ENCODE results near the gene RHEB. TPM values are rescaled to one million over a fixed set of nuclear protein-coding genes. Genes with fewer than 3 reads are reported as not detected.
A peak's percentile ranks its signal among the peaks of the same experiment; 100 is the strongest.
"Not testable (repeated sequence)": the region's sequence is repeated elsewhere in the genome, so short reads cannot be mapped to it uniquely, and the experiment has no call there.

The RHEB gene
- polyA plus RNA-seq, 3 donors from 2014 or later = 61.2 to 70.2 (median 61.8) TPM

DNA sequence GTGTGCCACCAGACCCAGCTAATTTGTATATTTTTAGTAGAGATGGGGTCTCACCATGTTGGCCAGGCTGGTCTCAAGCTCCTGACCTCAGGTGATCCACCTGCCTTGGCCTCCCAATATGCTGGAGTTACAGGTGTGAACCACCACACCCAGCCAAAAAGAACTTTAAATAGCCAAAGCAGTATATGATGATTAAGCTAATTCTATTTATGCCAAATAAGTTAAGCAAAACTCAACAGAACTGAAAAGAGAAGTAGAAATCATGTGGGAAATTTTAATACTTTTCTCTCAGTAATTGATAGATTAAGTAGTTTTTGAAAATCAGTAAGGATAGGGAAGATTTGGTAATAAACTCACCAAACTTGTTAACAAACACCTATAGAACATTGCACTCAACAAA, 24.5 kb upstream of the RHEB start:
- Mint-ChIP-seq H3K4me1 (no peaks in the 10 kb centered on the region), H3K27me3 (ENCODE audit: low read depth in 3 of 3) (peaks cover 5 to 7% (median 6%) of the 10 kb centered on the region in 3 donors)

DNA sequence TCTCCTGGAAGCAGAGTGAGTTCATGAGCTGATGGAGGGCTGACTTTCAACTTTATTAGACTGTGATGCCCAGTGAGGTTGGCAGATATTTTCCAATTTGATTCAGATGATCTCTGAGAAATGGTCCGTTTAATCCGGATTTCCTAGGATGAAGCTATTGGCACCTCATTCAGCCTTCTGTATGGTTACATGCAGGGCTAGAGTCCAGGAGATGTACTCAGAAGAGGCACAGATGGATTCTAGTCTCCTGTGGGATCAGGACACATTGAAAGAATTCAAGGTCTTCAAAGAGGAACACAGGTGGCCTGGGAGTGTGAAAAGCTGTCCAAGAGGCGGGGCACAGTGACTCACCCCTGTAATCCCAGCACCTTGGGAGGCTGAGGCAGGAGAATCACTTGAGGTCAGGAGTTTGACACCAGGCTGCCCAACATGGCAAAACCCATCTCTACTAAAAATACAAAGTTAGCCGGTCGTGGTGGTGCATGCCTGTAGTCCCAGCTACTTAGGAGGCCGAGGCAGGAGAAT, 23.0 kb upstream of the RHEB start:
- Mint-ChIP-seq H3K4me1 (peaks cover 2 to 6% of the 10 kb centered on the region in 2 donors), H3K36me3 (no peaks in the 10 kb centered on the region), H3K27me3 (ENCODE audit: low read depth in 3 of 3) (peaks cover 5 to 7% (median 6%) of the 10 kb centered on the region in 3 donors), H3K27ac (no peak overlapping the region), H3K9me3 (no peaks in the 10 kb centered on the region), H3K4me3 (no peak overlapping the region)
- no peak for DNase-seq

More for the DNA sequence above, 24.5 kb upstream of the RHEB start:
- peaks cover 0 to 2% (median 0%) of the 10 kb centered on the region in 6 donors for H3K9me3 Mint-ChIP-seq
- no peak overlapping the region for H3K27ac Mint-ChIP-seq
- no peaks in the 10 kb centered on the region for H3K36me3 Mint-ChIP-seq
- no peak for DNase-seq
- no peak overlapping the region for H3K4me3 Mint-ChIP-seq

DNA sequence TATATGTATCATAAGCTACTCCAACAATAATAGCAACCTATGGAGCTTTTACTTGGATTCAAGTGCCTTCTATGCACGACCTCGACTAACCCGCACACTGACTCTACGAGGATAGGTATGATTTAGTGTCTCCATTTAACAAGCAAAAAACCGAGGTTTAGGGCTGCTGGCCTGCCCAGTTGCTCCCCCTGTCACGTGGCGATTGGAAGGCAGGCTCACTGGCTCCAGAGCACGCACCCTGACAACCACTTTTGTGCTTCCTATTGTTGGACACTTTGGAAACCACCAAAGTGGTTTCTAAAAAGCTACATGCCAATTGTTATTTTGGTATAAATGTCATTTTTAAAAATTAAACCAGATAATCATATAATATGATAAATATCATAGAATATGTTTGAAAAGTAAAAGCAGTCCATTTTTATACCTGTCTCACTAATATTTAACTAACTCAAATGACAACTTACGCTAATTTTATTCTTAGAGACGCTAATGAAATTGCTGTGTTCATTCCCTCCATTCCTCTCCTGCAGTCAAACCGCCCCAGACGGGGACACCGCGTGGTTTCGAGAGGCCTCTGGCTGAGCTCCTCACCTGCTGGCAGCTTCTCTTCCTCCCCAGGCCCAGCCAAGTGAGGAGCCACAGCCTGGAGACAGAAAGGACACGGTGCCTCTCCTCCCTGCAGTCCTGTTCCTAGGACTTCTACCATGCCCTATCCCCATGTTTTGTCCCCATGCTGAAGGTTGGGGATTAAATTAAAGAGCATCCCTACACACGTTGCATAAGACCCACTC, 22.2 kb upstream of the RHEB start:
- DNase-seq = no peak
- Mint-ChIP-seq H3K27ac (no peak overlapping the region), H3K27me3 (ENCODE audit: low read depth in 3 of 3) (peaks cover 6 to 10% (median 7%) of the 10 kb centered on the region in 3 donors), H3K36me3 (no peaks in the 10 kb centered on the region), H3K9me3 (no peaks in the 10 kb centered on the region), H3K4me1 (peaks cover 6 to 14% of the 10 kb centered on the region in 2 donors), H3K4me3 (no peak overlapping the region)

DNA sequence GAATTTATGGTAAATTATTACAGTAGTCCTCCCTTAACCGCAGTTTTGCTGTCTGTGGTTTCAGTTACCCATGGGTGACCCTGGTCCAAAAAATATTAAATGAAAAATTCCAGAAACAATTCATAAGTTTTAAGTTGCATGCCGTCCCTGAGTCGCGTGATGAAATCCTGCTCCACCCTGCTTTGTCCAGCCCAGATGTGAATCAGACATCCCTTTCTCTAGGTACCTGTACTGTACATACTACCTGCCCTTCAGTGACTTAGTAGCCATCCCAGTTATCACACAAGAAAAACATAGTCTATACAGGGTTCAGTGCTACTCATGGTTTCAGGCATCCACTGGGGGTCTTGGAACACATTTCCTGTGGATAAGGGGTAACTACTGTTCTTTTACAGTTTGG, 20.5 kb upstream of the RHEB start:
- H3K4me1 Mint-ChIP-seq = peaks cover 8 to 24% of the 10 kb centered on the region in 2 donors
- DNase-seq = no peak
- no peak overlapping the region for H3K4me3 Mint-ChIP-seq
- peaks cover 0 to 10% (median 4%) of the 10 kb centered on the region in 3 donors for H3K27me3 Mint-ChIP-seq (ENCODE audit: low read depth in 3 of 3)
- H3K9me3 Mint-ChIP-seq = peaks cover 0 to 3% (median 0%) of the 10 kb centered on the region in 6 donors
- H3K36me3 Mint-ChIP-seq = no peaks in the 10 kb centered on the region
- no peak overlapping the region for H3K27ac Mint-ChIP-seq

DNA sequence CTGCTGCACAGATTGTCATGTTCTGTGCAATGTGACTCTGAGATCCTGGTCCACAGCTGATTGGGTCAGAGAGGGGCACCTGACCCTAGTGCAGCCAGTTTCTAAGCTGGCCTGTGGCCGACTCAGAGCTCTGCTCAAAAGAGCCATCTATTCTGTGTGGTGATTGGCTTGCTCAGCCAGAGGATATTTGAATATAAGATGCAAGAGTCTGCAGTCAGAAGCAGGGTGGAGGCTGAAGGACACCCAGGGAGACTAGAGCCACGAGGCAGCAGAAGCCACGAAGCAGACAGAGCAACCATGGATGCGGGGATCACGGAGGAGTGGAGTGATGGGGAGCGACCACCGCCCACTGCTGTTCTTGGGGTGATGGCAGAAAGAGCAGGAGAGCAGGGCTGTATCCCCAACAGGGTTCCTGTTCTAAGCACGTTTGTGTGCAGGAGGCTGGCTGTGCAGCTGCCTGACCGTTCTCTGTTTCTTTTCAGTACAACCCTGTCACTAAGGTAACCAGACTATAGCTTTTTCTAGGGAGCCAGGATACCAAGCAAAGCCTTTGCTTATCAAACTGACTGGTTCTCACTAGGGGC, 19.5 kb upstream of the RHEB start:
- no peak for DNase-seq
- peaks cover 8 to 24% of the 10 kb centered on the region in 2 donors for H3K4me1 Mint-ChIP-seq
- no peak overlapping the region for H3K4me3 Mint-ChIP-seq
- no peaks in the 10 kb centered on the region for H3K36me3 Mint-ChIP-seq
- H3K27ac Mint-ChIP-seq = no peak overlapping the region
- peaks cover 0 to 3% (median 0%) of the 10 kb centered on the region in 6 donors for H3K9me3 Mint-ChIP-seq
- peaks cover 0 to 10% (median 6%) of the 10 kb centered on the region in 3 donors for H3K27me3 Mint-ChIP-seq (ENCODE audit: low read depth in 3 of 3)

DNA sequence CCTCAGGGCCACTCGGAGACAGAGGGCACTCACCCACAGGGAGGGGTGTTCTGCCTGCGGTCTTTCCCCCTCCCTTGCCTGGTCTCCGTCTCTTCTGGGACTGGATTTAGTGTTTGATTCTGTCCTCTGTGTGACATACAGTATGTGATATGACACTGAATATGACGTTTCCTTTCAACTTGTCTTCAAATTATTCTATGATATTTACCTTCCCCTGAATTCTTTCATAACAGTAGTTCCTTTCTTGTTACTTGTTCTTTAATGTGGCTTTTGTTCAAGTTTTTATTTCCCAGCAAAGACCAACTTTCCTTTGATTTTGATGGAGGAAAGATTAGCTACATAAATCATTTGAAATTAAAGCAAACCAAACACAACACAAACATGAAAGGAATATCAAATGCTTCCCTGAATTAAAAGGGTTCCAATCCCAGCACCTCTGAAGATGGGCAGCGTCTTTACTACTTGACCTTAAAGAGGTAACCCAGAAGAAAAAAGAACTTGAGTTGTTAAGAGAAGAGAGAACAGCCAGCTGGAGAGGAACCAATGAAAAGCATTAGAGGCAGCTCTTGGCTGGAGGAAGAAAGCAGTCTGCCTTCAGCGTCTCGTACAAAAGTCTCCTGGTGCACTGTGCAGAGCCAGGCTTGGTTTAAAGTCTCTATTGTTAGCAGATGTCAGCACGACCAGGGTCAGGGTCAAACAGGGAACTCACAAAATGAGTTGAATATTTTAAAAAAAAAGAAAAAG, 18.3 kb upstream of the RHEB start:
- no peak for DNase-seq
- Mint-ChIP-seq H3K4me3 (no peak overlapping the region), H3K27ac (no peak overlapping the region), H3K27me3 (ENCODE audit: low read depth in 3 of 3) (peaks cover 3 to 12% (median 7%) of the 10 kb centered on the region in 3 donors), H3K9me3 (peaks cover 0 to 3% (median 0%) of the 10 kb centered on the region in 6 donors), H3K4me1 (peaks cover 8 to 24% of the 10 kb centered on the region in 2 donors), H3K36me3 (no peaks in the 10 kb centered on the region)

DNA sequence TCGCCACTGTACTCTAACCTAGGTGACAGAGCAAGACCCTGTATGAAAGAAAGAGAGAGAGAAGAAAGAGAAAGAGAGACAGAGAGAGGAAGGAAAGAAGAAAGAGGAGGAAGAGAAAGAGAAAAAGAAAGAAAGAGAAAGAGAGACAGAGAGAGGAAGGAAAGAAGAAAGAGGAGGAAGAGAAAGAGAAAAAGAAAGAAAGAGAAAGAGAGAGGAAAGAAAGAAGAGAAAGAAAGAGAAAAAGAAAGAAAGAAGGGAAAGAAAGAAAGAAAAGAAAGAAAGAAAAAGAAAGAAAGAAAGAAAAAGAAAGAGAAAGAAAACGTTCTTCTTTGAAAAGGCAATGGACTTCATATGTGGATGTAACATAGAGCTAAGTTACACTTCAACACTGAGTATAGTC, 16.5 kb upstream of the RHEB start:
- H3K36me3 Mint-ChIP-seq = not testable (repeated sequence)

DNA sequence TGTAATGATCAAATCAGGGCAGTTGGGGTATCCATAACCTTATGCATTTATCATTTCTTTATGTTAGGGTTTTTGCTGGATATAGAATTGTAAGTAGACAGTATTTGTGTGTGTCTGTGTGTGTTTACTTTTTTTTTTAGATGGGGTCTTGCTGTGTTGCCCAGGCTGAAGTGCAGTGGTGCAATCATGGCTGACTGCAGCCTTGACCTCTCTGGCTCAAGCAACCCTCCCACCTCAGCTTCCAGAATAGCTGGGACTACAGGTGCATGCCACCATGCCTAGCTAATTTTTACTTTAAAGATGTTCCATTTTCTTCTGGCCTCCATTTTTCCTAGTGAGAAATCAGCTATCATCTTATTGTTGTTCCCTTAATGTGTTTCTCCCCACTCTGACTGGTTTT, 10.1 kb upstream of the RHEB start:
- no peak for DNase-seq
- Mint-ChIP-seq H3K4me3 (no peak overlapping the region), H3K4me1 (no peaks in the 10 kb centered on the region), H3K27ac (no peak overlapping the region), H3K9me3 (peaks cover 3 to 26% (median 15%) of the 10 kb centered on the region in 6 donors), H3K27me3 (ENCODE audit: low read depth in 3 of 3) (peaks cover 3 to 7% (median 3%) of the 10 kb centered on the region in 3 donors), H3K36me3 (peaks cover 5 to 15% (median 11%) of the 10 kb centered on the region in 3 donors)

More for the DNA sequence above, 16.5 kb upstream of the RHEB start:
- not testable (repeated sequence) for DNase-seq; H3K9me3 Mint-ChIP-seq; H3K27ac Mint-ChIP-seq; H3K27me3 Mint-ChIP-seq (ENCODE audit: low read depth in 3 of 3)
- H3K4me1 Mint-ChIP-seq = peaks cover 8 to 24% of the 10 kb centered on the region in 2 donors
- peak overlapping the region in 1 of 5 donors; percentile 71 for H3K4me3 Mint-ChIP-seq

DNA sequence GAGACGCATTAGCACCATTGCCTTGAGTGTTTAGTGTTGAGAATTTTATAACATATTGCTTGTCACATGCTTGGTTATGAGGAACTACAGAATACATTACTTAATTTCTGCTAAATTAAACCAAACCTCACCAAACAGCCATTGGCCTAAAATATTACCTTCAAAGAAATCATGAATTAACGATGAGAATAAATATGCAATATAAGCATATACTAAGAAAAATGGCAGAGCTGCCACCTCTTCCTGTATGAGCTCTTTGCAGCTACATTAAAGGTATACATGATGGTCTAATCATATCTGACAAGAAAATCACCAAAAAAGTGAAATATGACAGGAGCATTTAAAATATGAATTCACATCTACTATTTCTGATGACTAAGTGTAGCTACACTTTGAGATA, 5.2 kb upstream of the RHEB start:
- no peaks in the 10 kb centered on the region for H3K36me3 Mint-ChIP-seq
- peaks cover 5 to 13% of the 10 kb centered on the region in 2 donors for H3K4me1 Mint-ChIP-seq
- no peak overlapping the region for H3K27ac Mint-ChIP-seq
- peaks cover 4 to 10% (median 6%) of the 10 kb centered on the region in 3 donors for H3K27me3 Mint-ChIP-seq (ENCODE audit: low read depth in 3 of 3)
- DNase-seq = no peak
- H3K9me3 Mint-ChIP-seq = peaks cover 0 to 8% (median 3%) of the 10 kb centered on the region in 6 donors
- H3K4me3 Mint-ChIP-seq = no peak overlapping the region

DNA sequence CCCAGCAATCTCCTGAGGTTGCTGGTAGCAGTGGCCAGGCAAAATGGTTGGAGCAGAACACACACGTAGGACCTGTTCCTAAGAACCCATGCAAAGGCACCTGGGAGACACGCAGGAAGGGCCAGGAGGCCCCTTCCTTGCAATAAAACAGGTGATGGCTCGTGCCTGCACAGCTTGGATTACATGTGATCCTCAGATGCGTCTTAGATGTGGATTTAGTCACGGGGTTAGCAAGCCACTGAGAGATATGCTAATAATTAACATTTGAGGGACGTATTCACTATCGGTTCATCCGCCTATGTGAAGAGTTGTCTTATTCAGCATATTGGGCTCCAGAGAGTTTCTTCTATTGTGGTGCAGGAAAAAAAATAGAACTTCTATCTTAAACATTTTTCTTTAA, 4.6 kb upstream of the RHEB start:
- Mint-ChIP-seq H3K27ac (no peak overlapping the region), H3K36me3 (no peaks in the 10 kb centered on the region), H3K4me3 (no peak overlapping the region), H3K9me3 (peaks cover 0 to 3% (median 1%) of the 10 kb centered on the region in 6 donors), H3K27me3 (ENCODE audit: low read depth in 3 of 3) (peaks cover 8 to 12% (median 10%) of the 10 kb centered on the region in 3 donors), H3K4me1 (peaks cover 5 to 15% of the 10 kb centered on the region in 2 donors)
- no peak for DNase-seq

DNA sequence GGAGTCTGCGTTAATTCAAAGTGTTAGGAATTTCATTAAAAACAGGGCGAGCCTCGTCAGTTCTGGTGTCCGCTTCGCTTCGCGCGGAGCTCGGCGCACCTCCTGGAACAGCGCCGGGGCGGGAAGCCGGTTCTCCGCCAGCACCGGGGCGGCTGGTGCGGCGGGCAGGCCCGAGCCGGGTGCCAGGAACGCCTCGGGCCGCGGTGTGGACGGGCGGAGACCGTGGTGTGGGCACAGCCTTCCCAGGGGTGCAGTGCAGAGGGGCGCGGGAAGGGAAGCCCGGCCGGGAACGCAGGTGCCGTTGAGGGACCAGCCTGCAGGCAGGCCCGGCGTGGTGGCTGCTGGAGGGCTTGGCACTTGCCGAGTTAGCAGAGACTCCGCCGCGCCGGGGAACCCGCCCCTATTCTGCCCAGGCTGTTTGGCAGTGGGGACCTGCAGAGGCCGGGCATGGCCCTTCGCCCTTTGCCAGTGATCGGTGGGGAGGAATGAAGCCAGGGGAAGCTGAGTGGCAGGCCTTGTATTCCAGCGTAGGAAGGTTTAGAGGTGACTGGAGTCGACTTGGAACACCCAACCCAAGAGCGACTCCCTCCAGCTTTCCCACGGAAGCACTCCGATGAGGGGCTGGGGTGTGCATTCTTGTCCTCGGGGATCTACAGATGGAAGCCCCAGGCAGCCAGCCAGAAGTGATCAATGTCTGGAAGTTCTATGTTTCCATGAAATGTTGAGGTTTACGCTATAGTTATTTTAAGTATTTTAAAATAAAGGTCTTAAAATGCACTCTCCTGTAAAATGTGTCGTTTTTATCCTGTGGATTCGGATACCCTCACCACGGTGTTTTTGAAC, 945 bp upstream of the RHEB start:
- no peaks in the 10 kb centered on the region for H3K9me3 Mint-ChIP-seq
- peaks cover 33 to 45% of the 10 kb centered on the region in 2 donors for H3K4me1 Mint-ChIP-seq
- no peaks in the 10 kb centered on the region for H3K36me3 Mint-ChIP-seq
- peak overlapping the region; percentile 95 to 99 (median 98) for H3K27ac Mint-ChIP-seq
- no peak for DNase-seq
- H3K4me3 Mint-ChIP-seq = peak overlapping the region; percentile 90 to 97 (median 95)
- H3K27me3 Mint-ChIP-seq (ENCODE audit: low read depth in 3 of 3) = peaks cover 15 to 23% (median 18%) of the 10 kb centered on the region in 3 donors

DNA sequence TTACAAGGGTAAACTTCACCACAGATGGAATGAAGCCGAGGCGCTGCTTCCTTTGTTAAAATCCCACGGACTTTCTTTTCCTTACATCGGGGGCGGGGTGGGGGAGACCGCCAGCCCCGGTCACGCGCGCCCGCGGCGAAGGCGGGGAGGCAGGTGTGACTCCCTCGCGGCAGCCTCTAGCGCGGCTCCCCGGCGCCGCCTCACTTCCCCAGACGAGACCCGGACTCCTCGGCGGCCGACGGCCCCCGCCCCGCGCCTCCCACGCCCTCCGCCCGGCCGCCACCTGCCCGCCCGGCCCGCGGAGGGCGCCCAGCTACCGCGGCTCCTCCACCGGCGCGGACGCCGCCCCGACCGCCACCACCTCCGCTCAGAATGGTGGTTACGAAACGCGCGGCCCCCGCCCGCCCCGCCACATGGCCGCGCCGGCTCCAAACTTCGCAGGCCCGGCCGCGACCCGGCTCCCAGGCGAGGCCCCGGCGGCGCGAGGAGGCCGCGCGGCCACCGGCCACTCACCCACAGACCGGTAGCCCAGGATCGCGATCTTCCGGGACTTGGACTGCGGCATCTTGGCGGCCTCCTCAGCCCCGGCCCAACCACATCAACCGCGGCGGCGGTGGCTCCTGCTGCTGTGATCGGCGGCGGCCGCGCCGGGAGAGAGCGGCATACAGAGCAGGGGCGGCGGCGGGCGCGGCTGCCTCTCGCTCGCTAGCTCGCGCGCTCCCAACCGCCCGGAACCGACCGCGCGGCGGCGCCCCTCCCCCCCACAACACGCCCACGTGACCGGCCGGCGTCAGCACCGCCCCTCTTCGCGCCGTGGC, 539 bp downstream of the RHEB start:
- DNase-seq = peak; percentile 72 to 78 (median 74)
- H3K27ac Mint-ChIP-seq = peak overlapping the region; percentile 92 to 99 (median 98)
- peak overlapping the region; percentile 91 to 97 (median 95) for H3K4me3 Mint-ChIP-seq
- peaks cover 45 to 60% of the 10 kb centered on the region in 2 donors for H3K4me1 Mint-ChIP-seq
- not testable (repeated sequence) for H3K36me3 Mint-ChIP-seq, H3K9me3 Mint-ChIP-seq
- H3K27me3 Mint-ChIP-seq (ENCODE audit: low read depth in 3 of 3) = peaks cover 15 to 23% (median 18%) of the 10 kb centered on the region in 3 donors
